ENCODE results near the gene UQCRQ.

Gene UQCRQ

GRCh38 chr5:132905938-132906337 lies 39.5 kb downstream of the UQCRQ start:
- Histone ChIP-seq H3K36me3 (peaks cover 24% of the 10 kb centered on the region), H3K27me3 (ENCODE audit: insufficient read depth, low read depth, severe bottlenecking) (no peaks in the 10 kb centered on the region), H3K9me3 (ENCODE audit: severe bottlenecking) (no peaks in the 10 kb centered on the region), H3K27ac (no peak overlapping the region), H3K4me3 (ENCODE audit: low read depth, low read length) (no peak overlapping the region)
- TF ChIP-seq CTCF (IDR thresholded peaks at IDR 0.05; ENCODE audit: low read depth, low read length), result no peak
- DNase-seq, result no peak

GRCh38 chr5:132907161-132907560 lies 40.7 kb downstream of the UQCRQ start:
- TF ChIP-seq CTCF (IDR thresholded peaks at IDR 0.05; ENCODE audit: low read depth, low read length), result no peak
- no peaks in the 10 kb centered on the region for H3K9me3 ChIP-seq (ENCODE audit: severe bottlenecking)
- no peak overlapping the region for H3K27ac ChIP-seq
- H3K36me3 ChIP-seq, result peaks cover 25% of the 10 kb centered on the region
- H3K4me3 ChIP-seq (ENCODE audit: low read depth, low read length), result no peak overlapping the region
- H3K27me3 ChIP-seq (ENCODE audit: insufficient read depth, low read depth, severe bottlenecking), result no peaks in the 10 kb centered on the region
- no peak for DNase-seq

- no peak overlapping the region for H3K4me3 ChIP-seq (ENCODE audit: low read depth, low read length)
- peaks cover 33% of the 10 kb centered on the region for H3K36me3 ChIP-seq
- no peak for TF ChIP-seq CTCF (IDR thresholded peaks at IDR 0.05; ENCODE audit: low read depth, low read length)
- H3K27ac ChIP-seq, result no peak overlapping the region
- DNase-seq, result no peak
- no peaks in the 10 kb centered on the region for H3K27me3 ChIP-seq (ENCODE audit: insufficient read depth, low read depth, severe bottlenecking)
- H3K9me3 ChIP-seq (ENCODE audit: severe bottlenecking), result no peaks in the 10 kb centered on the region
These were observed 43.3 kb downstream of the UQCRQ start for GRCh38 chr5:132909702-132910101.

GRCh38 chr5:132915681-132916080 lies 49.2 kb downstream of the UQCRQ start:
- no peak for DNase-seq
- Histone ChIP-seq H3K27ac (no peak overlapping the region), H3K27me3 (ENCODE audit: insufficient read depth, low read depth, severe bottlenecking) (no peaks in the 10 kb centered on the region), H3K9me3 (ENCODE audit: severe bottlenecking) (no peaks in the 10 kb centered on the region), H3K36me3 (peaks cover 57% of the 10 kb centered on the region), H3K4me3 (ENCODE audit: low read depth, low read length) (no peak overlapping the region)
- TF ChIP-seq CTCF (IDR thresholded peaks at IDR 0.05; ENCODE audit: low read depth, low read length), result no peak

- Histone ChIP-seq H3K36me3 (peaks cover 55% of the 10 kb centered on the region), H3K27me3 (ENCODE audit: insufficient read depth, low read depth, severe bottlenecking) (no peaks in the 10 kb centered on the region), H3K9me3 (ENCODE audit: severe bottlenecking) (no peaks in the 10 kb centered on the region), H3K4me3 (ENCODE audit: low read depth, low read length) (no peak overlapping the region), H3K27ac (no peak overlapping the region)
- no peak for TF ChIP-seq CTCF (IDR thresholded peaks at IDR 0.05; ENCODE audit: low read depth, low read length)
- DNase-seq, result no peak
These were observed 49.6 kb downstream of the UQCRQ start for GRCh38 chr5:132916086-132916485.

Measured in WERI-Rb-1 (cell line).